NCI-H1436 treated with DMSO at 0.1 percent for 48 hours (cell line): ENCODE measurements around the gene CACNG5.

Experiments
- DNase-seq: peaks from one replicate; lab custom pipeline; 2025; lab: John Stamatoyannopoulos, UW

The CACNG5 gene

DNA sequence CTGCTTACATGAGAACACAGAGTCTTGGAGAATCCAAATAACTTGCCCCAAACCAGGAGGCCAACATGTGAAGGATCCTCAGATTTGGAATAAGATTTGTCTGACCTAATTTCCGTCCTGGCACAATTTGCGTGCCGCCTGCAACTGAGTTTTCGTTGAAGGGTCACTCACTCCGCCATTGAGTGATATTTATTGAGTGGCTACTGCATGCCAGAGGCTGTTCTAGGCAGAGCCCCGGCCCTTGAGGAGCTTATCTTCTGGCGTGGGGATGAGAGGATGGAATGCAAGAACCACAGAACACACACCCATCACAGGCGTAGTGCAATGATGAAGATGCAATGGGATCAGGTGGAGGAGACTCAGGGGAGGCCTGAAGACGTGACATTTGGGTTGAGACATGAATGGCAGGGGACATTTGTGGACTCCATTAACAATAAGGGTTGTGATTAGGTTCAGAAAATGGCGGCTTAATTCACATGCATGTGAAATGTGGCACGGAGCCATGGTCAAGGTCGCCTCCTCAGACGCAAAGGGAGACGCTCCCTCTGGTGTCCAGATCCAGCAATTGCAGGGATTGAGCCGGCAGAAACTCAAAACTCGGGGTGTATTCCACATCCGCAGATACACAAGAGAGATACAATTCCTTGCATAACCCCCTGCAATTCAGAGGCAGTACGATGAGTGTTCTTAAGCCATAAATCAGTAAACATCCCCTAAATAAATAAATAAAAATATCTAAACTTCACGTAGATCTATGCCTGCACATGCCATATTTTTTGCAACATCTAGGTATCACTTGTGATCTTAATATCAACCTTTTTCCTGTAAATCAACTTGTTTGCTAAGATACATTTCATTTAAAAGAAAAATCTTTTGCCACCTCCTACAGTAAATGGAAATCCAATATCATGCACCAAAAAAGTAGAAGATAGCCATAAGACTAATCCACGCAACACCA, 71.7 kb downstream of the CACNG5 start:
- DNase-seq: peak; percentile 48

- no peak for DNase-seq
These were observed 75.0 kb downstream of the CACNG5 start for GRCh38 chr17:66909804-66910373.

DNA sequence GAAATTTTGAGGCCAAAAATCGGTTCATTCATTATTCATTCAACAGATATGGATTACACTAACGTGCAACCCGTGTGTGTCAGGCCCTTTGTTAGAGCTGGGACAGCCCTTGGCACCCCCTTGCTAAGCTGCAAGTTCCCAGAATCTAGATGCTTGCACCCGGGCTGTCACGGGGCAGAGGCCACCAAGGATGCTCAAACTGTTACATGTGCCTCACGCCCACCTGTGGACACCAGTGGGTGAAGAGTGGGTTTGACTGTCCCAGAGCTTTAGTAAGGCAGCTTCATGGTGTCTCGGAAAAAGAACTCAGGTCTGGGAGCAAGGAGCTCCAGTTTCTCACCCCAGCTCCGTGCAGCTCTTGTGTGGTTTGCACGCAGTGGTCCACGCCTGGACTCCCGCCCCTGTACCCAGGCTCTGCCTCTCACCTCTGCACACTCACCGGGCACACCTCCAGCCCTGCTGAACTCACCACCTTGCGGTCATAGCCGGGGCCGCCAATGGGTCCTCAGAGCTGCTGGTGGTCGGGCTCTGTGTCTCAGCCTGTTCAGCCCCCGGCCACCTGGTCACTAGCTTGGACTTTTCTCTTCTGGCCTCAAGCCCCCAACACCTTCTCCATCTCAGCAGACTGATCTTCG, 75.9 kb downstream of the CACNG5 start:
- no peak for DNase-seq

- no peak for DNase-seq
These were observed 80.3 kb downstream of the CACNG5 start for GRCh38 chr17:66915204-66915611.

GRCh38 chr17:66915792-66916191, 80.9 kb downstream of the CACNG5 start:
- DNase-seq: no peak

- DNase-seq: no peak
These were observed 82.0 kb downstream of the CACNG5 start for GRCh38 chr17:66916946-66917345.

- no peak for DNase-seq
These were observed 84.0 kb downstream of the CACNG5 start for GRCh38 chr17:66918896-66919295.

- no peak for DNase-seq
These were observed 85.5 kb downstream of the CACNG5 start for GRCh38 chr17:66920435-66920834.

DNA sequence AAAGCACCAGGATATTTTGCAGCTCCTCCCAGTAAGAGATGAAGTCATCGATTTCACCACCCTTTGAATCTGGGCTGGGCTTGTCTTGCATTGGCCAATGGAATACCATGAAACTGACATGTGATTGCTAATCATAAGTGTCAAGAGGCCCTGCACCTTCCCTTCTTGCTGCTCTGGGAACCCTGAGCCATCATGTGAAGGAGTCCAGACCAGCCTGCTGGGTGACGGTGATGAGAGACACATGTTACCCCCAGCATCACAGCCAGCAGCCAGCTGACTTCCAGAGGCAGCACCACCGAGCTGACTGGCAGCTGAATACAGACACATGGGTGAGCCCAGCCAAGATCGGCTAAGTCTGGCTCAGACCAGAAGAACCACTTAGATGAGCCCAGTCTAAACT, 86.0 kb downstream of the CACNG5 start:
- no peak for DNase-seq

DNA sequence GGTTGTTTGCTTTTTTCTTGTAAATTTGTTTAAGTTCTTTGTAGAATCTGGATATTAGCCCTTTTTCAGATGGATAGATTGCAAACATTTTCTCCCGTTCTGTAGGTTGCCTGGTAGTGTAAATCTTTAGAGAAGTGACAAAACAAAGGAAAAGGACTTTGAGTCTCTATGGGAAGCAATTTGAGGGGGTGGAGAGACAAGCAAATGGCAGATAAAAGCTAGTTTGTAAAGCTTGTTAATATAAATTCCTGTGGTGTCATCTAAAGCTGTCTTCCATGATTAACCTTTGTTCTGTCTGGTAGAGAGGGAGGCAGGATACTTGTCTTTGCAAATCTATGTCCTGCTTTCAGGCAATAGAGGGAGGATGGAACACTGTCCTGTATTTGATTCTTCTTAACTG, 89.0 kb downstream of the CACNG5 start:
- DNase-seq: no peak

- no peak for DNase-seq
These were observed 91.0 kb downstream of the CACNG5 start for GRCh38 chr17:66925811-66926500.

- DNase-seq: no peak
These were observed 94.0 kb downstream of the CACNG5 start for GRCh38 chr17:66928949-66929348.

- no peak for DNase-seq
These were observed 94.7 kb downstream of the CACNG5 start for GRCh38 chr17:66929591-66929990.

DNA sequence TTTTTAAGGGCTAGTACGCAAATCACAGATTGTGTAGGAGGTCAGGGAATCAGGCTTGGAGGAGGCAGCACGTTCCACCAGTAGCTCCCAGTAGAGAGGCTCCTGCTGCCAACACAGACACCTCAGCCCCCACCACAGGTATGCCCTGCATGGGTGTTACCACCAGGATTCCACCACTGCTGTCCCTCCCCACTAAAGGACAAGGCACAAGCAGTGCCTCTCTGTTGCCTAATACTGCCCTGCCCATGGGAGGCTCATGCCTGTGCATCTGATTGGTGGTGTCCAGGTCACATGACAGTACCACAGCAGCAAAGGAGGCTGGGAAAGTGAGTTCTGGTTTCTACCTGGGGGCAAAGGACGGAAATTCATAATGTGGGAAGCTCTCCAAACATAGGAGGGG, 96.0 kb downstream of the CACNG5 start:
- DNase-seq: no peak

DNA sequence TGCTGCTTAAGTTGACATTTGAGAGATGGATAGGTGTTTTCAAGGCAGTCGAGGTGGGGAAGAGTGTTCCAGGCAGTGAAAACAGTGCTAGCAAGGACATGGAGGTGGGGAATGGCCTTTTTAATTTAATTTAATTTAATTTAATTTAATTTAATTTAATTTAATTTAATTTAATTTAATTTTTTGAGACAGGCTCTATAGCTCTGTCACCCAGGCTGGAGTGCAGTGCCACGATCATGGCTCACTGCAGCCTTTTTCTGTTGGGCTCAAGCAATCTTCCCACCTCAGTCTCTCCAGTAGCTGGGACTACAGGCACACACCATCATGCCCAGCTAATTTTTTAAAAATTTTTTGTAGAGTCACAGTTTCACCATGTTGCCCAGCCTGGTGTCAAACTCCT, 97.4 kb downstream of the CACNG5 start:
- no peak for DNase-seq

GRCh38 chr17:66934040-66934439, 99.1 kb downstream of the CACNG5 start:
- DNase-seq: no peak
